ENCODE measurements around the gene PACS2.

DNA sequence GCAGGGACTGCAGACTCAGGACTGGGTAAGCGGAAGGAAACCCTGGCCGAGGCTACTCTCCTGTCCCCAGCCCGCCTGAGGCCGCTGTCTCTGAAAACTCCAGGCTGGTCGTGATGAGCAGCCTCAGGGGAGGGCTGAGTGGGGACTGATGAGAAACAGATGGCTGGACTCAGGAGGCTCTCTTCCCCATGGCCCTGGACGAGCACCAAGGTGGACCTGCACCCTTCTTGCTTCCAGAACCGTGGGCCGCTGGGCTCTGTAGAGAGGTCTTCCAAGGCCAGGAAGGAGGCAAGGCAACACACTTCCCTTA is 84.9 kb downstream of the PACS2 start:
- TF ChIP-seq, protein P1, sequence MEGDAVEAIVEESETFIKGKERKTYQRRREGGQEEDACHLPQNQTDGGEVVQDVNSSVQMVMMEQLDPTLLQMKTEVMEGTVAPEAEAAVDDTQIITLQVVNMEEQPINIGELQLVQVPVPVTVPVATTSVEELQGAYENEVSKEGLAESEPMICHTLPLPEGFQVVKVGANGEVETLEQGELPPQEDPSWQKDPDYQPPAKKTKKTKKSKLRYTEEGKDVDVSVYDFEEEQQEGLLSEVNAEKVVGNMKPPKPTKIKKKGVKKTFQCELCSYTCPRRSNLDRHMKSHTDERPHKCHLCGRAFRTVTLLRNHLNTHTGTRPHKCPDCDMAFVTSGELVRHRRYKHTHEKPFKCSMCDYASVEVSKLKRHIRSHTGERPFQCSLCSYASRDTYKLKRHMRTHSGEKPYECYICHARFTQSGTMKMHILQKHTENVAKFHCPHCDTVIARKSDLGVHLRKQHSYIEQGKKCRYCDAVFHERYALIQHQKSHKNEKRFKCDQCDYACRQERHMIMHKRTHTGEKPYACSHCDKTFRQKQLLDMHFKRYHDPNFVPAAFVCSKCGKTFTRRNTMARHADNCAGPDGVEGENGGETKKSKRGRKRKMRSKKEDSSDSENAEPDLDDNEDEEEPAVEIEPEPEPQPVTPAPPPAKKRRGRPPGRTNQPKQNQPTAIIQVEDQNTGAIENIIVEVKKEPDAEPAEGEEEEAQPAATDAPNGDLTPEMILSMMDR (conservative IDR thresholded peaks at IDR 0.05; ENCODE audit: low read length): no peak
- TF ChIP-seq EZH2phosphoT487 (IDR thresholded peaks at IDR 0.05; ENCODE audit: borderline replicate concordance): no peak
